ENCODE data around the gene OR10G3. TPM values are rescaled to one million over a fixed set of nuclear protein-coding genes. Genes with fewer than 3 reads are reported as not detected.
A peak's percentile ranks its signal among the peaks of the same experiment; 100 is the strongest.

The OR10G3 gene
- total and polyA plus RNA-seq, 2 of the 13 experiments (the other 11 are each of a cell fraction or from before 2014, with no cell fraction given) = not detected

GRCh38 chr14:21525962-21526671, 53.8 kb downstream of the OR10G3 start, which contains the start of gene SALL2 (continued):
- TF ChIP-seq, protein P1, sequence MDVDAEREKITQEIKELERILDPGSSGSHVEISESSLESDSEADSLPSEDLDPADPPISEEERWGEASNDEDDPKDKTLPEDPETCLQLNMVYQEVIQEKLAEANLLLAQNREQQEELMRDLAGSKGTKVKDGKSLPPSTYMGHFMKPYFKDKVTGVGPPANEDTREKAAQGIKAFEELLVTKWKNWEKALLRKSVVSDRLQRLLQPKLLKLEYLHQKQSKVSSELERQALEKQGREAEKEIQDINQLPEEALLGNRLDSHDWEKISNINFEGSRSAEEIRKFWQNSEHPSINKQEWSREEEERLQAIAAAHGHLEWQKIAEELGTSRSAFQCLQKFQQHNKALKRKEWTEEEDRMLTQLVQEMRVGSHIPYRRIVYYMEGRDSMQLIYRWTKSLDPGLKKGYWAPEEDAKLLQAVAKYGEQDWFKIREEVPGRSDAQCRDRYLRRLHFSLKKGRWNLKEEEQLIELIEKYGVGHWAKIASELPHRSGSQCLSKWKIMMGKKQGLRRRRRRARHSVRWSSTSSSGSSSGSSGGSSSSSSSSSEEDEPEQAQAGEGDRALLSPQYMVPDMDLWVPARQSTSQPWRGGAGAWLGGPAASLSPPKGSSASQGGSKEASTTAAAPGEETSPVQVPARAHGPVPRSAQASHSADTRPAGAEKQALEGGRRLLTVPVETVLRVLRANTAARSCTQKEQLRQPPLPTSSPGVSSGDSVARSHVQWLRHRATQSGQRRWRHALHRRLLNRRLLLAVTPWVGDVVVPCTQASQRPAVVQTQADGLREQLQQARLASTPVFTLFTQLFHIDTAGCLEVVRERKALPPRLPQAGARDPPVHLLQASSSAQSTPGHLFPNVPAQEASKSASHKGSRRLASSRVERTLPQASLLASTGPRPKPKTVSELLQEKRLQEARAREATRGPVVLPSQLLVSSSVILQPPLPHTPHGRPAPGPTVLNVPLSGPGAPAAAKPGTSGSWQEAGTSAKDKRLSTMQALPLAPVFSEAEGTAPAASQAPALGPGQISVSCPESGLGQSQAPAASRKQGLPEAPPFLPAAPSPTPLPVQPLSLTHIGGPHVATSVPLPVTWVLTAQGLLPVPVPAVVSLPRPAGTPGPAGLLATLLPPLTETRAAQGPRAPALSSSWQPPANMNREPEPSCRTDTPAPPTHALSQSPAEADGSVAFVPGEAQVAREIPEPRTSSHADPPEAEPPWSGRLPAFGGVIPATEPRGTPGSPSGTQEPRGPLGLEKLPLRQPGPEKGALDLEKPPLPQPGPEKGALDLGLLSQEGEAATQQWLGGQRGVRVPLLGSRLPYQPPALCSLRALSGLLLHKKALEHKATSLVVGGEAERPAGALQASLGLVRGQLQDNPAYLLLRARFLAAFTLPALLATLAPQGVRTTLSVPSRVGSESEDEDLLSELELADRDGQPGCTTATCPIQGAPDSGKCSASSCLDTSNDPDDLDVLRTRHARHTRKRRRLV (CRISPR knock-in tag; IDR thresholded peaks at IDR 0.05) = no peak
- TF ChIP-seq ZBTB42 (CRISPR knock-in tag; IDR thresholded peaks at IDR 0.05) = no peak
- TF ChIP-seq TOE1 (CRISPR knock-in tag; IDR thresholded peaks at IDR 0.05) = no peak
- no peak for TF ChIP-seq POLR2AphosphoS2 (IDR thresholded peaks at IDR 0.05; ENCODE audit: low read depth, low read length)
- no peak for TF ChIP-seq ZFP1 (CRISPR knock-in tag; IDR thresholded peaks at IDR 0.05)
- TF ChIP-seq GABPB1 (CRISPR knock-in tag; IDR thresholded peaks at IDR 0.05) = peak; percentile 79
- no peak for TF ChIP-seq ZNF24 (IDR thresholded peaks at IDR 0.05)
- TF ChIP-seq CBFB (CRISPR knock-in tag; IDR thresholded peaks at IDR 0.05) = no peak
- TF ChIP-seq CC2D1A (CRISPR knock-in tag; IDR thresholded peaks at IDR 0.05) = no peak
- TF ChIP-seq SALL1 (CRISPR knock-in tag; IDR thresholded peaks at IDR 0.05) = peak; percentile 58
- no peak for TF ChIP-seq ATRX (CRISPR knock-in tag; IDR thresholded peaks at IDR 0.05; ENCODE audit: borderline replicate concordance)
- TF ChIP-seq MLXIP (CRISPR knock-in tag; IDR thresholded peaks at IDR 0.05; ENCODE audit: borderline replicate concordance) = no peak
- 0 out of 2 replicates have a peak, but pooled peaks have one; percentile 17 for TF ChIP-seq ZNF766 (CRISPR knock-in tag; IDR thresholded peaks at IDR 0.05; ENCODE audit: borderline replicate concordance)
- TF ChIP-seq PBX2 (CRISPR knock-in tag; IDR thresholded peaks at IDR 0.05) = no peak
- no peak for TF ChIP-seq CCDC6 (CRISPR knock-in tag; IDR thresholded peaks at IDR 0.05)
- no peak for TF ChIP-seq TCF7L2 (IDR thresholded peaks at IDR 0.05; ENCODE audit: low read depth, low read length)
- TF ChIP-seq YEATS2 (CRISPR knock-in tag; IDR thresholded peaks at IDR 0.05; ENCODE audit: borderline replicate concordance) = peak; percentile 29; the same call in 1 of the 2 replicates
- TF ChIP-seq ATF4 (CRISPR knock-in tag; IDR thresholded peaks at IDR 0.05) = peak in 1 of 2 experiments; percentile 47; a peak in 2 of 4 replicates
- TF ChIP-seq ZNF331 (CRISPR knock-in tag; IDR thresholded peaks at IDR 0.05) = peak; percentile 39; the same call in 1 of the 2 replicates
- TF ChIP-seq TRIM24 (CRISPR knock-in tag; IDR thresholded peaks at IDR 0.05) = no peak
- TF ChIP-seq SP2 (CRISPR knock-in tag; IDR thresholded peaks at IDR 0.05) = peak; percentile 60; the same call in 1 of the 2 replicates
- no peak for TF ChIP-seq NKX3-1 (CRISPR knock-in tag; IDR thresholded peaks at IDR 0.05)

Measured in HepG2 (cell line).